22Rv1 (cell line): ENCODE measurements around the gene TLE1.

ENCODE experiments used
- ZFX ChIP-seq: fragments of 450-650 bp; IDR thresholded peaks from 2 replicates; pipeline ENCODE4 v1.6.1; 2017; ENCODE audit warnings: antibody characterized with exemption, borderline replicate concordance
- TF ChIP-seq, protein P1 (sequence below): fragments of 450-650 bp; IDR thresholded peaks from 2 replicates; pipeline ENCODE4 v1.5.1; 2017; ENCODE audit warnings: mild to moderate bottlenecking

DNA sequence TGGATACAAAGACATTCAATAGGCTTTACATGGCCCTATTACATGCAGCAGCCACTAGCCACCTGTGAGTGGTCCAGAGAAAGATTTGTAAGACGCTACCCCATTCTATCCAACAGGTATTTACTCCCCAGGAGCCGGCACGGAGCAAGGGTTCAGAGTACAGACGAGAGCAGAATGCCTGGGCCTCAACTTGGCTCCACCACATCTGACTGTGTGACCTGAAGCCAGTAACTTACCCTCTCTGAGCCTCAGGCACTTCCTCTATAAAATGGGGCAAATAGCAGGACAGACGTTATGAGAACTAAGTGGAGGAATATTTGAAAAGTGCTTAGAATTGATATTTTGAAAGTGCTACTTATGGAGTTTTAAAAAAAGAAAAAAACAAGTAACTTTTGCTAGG, 100.0 kb downstream of the TLE1 start:
- TF ChIP-seq, protein P1, sequence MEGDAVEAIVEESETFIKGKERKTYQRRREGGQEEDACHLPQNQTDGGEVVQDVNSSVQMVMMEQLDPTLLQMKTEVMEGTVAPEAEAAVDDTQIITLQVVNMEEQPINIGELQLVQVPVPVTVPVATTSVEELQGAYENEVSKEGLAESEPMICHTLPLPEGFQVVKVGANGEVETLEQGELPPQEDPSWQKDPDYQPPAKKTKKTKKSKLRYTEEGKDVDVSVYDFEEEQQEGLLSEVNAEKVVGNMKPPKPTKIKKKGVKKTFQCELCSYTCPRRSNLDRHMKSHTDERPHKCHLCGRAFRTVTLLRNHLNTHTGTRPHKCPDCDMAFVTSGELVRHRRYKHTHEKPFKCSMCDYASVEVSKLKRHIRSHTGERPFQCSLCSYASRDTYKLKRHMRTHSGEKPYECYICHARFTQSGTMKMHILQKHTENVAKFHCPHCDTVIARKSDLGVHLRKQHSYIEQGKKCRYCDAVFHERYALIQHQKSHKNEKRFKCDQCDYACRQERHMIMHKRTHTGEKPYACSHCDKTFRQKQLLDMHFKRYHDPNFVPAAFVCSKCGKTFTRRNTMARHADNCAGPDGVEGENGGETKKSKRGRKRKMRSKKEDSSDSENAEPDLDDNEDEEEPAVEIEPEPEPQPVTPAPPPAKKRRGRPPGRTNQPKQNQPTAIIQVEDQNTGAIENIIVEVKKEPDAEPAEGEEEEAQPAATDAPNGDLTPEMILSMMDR: no peak
- TF ChIP-seq ZFX: no peak
